ENCODE data around the gene KCNQ2. TPM values are rescaled to one million over a fixed set of nuclear protein-coding genes. Genes with fewer than 3 reads are reported as not detected.

The KCNQ2 gene
- total RNA-seq, 1 donor from 2014 or later, result 11.5 TPM

- no peak for TF ChIP-seq CTCF (IDR thresholded peaks at IDR 0.05; ENCODE audit: insufficient read depth, low read depth, low read length)
- no peak for TF ChIP-seq EZH2 (IDR thresholded peaks at IDR 0.05; ENCODE audit: insufficient read depth, low read length)
- no peaks in the 10 kb centered on the region for H3K9me3 Mint-ChIP-seq (ENCODE audit: unreplicated experiment)
- FAIRE-seq, result no peak
- H3K27me3 Mint-ChIP-seq (ENCODE audit: low read depth, unreplicated experiment), result peaks cover 29% of the 10 kb centered on the region
- no peak overlapping the region for H3K9ac ChIP-seq (ENCODE audit: low read length)
- no peak overlapping the region for H3K4me3 ChIP-seq (ENCODE audit: insufficient read depth, low read depth, low read length)
- no peaks in the 10 kb centered on the region for H3K36me3 Mint-ChIP-seq (ENCODE audit: low read depth, unreplicated experiment)
- no peaks in the 10 kb centered on the region for H3K27me3 ChIP-seq (ENCODE audit: insufficient read depth, low read length)
- H3K4me1 Mint-ChIP-seq (ENCODE audit: low read depth, unreplicated experiment), result no peaks in the 10 kb centered on the region
- no peaks in the 10 kb centered on the region for H4K20me1 ChIP-seq (ENCODE audit: insufficient read depth, low read length)
- H3K27ac ChIP-seq (ENCODE audit: low read depth, low read length), result no peak overlapping the region
- H3K27ac Mint-ChIP-seq (ENCODE audit: unreplicated experiment), result no peak overlapping the region
- no peak overlapping the region for H3K4me3 Mint-ChIP-seq (ENCODE audit: unreplicated experiment)
- no peaks in the 10 kb centered on the region for H3K79me2 ChIP-seq (ENCODE audit: insufficient read depth, low read length)
- no peak overlapping the region for H2AFZ ChIP-seq (ENCODE audit: low read depth, low read length)
- no peak overlapping the region for H3K4me2 ChIP-seq (ENCODE audit: low read length)
- H3K36me3 ChIP-seq (ENCODE audit: insufficient read depth, low read length), result no peaks in the 10 kb centered on the region
- no peaks in the 10 kb centered on the region for H3K4me1 ChIP-seq (ENCODE audit: insufficient read depth, low read length)
- DNase-seq (ENCODE audit: low read depth), result no peak
- no peaks in the 10 kb centered on the region for H3K9me3 ChIP-seq (ENCODE audit: insufficient read depth, low read depth, low read length)
Observed at GRCh38 chr20:63402860-63403220, 69.6 kb downstream of the KCNQ2 start.

GRCh38 chr20:63402181-63402859, 70.1 kb downstream of the KCNQ2 start:
- no peak for TF ChIP-seq CTCF (IDR thresholded peaks at IDR 0.05; ENCODE audit: insufficient read depth, low read depth, low read length)
- no peak for TF ChIP-seq EZH2 (IDR thresholded peaks at IDR 0.05; ENCODE audit: insufficient read depth, low read length)
- Histone ChIP-seq H3K4me3 (ENCODE audit: insufficient read depth, low read depth, low read length) (no peak overlapping the region), H4K20me1 (ENCODE audit: insufficient read depth, low read length) (no peaks in the 10 kb centered on the region), H3K36me3 (ENCODE audit: insufficient read depth, low read length) (no peaks in the 10 kb centered on the region), H3K4me2 (ENCODE audit: low read length) (no peak overlapping the region), H2AFZ (ENCODE audit: low read depth, low read length) (no peak overlapping the region), H3K4me1 (ENCODE audit: insufficient read depth, low read length) (no peaks in the 10 kb centered on the region), H3K79me2 (ENCODE audit: insufficient read depth, low read length) (no peaks in the 10 kb centered on the region), H3K27me3 (ENCODE audit: insufficient read depth, low read length) (no peaks in the 10 kb centered on the region), H3K27ac (ENCODE audit: low read depth, low read length) (no peak overlapping the region), H3K9me3 (ENCODE audit: insufficient read depth, low read depth, low read length) (no peaks in the 10 kb centered on the region), H3K9ac (ENCODE audit: low read length) (no peak overlapping the region)
- Mint-ChIP-seq H3K4me1 (ENCODE audit: low read depth, unreplicated experiment) (no peaks in the 10 kb centered on the region), H3K4me3 (ENCODE audit: unreplicated experiment) (no peak overlapping the region), H3K36me3 (ENCODE audit: low read depth, unreplicated experiment) (no peaks in the 10 kb centered on the region), H3K9me3 (ENCODE audit: unreplicated experiment) (no peaks in the 10 kb centered on the region), H3K27ac (ENCODE audit: unreplicated experiment) (no peak overlapping the region), H3K27me3 (ENCODE audit: low read depth, unreplicated experiment) (peaks cover 29% of the 10 kb centered on the region)
- DNase-seq (ENCODE audit: low read depth) (no peak), FAIRE-seq (no peak)

- Histone ChIP-seq H3K9me3 (ENCODE audit: insufficient read depth, low read depth, low read length) (no peaks in the 10 kb centered on the region), H3K27me3 (ENCODE audit: insufficient read depth, low read length) (no peaks in the 10 kb centered on the region), H3K4me1 (ENCODE audit: insufficient read depth, low read length) (no peaks in the 10 kb centered on the region), H3K4me3 (ENCODE audit: insufficient read depth, low read depth, low read length) (no peak overlapping the region), H2AFZ (ENCODE audit: low read depth, low read length) (no peak overlapping the region), H4K20me1 (ENCODE audit: insufficient read depth, low read length) (no peaks in the 10 kb centered on the region), H3K4me2 (ENCODE audit: low read length) (no peak overlapping the region), H3K36me3 (ENCODE audit: insufficient read depth, low read length) (no peaks in the 10 kb centered on the region), H3K27ac (ENCODE audit: low read depth, low read length) (no peak overlapping the region), H3K9ac (ENCODE audit: low read length) (no peak overlapping the region), H3K79me2 (ENCODE audit: insufficient read depth, low read length) (no peaks in the 10 kb centered on the region)
- Mint-ChIP-seq H3K4me3 (ENCODE audit: unreplicated experiment) (no peak overlapping the region), H3K27me3 (ENCODE audit: low read depth, unreplicated experiment) (peaks cover 33% of the 10 kb centered on the region), H3K36me3 (ENCODE audit: low read depth, unreplicated experiment) (no peaks in the 10 kb centered on the region), H3K4me1 (ENCODE audit: low read depth, unreplicated experiment) (no peaks in the 10 kb centered on the region), H3K9me3 (ENCODE audit: unreplicated experiment) (no peaks in the 10 kb centered on the region), H3K27ac (ENCODE audit: unreplicated experiment) (no peak overlapping the region)
- TF ChIP-seq CTCF (IDR thresholded peaks at IDR 0.05; ENCODE audit: insufficient read depth, low read depth, low read length) (no peak), EZH2 (IDR thresholded peaks at IDR 0.05; ENCODE audit: insufficient read depth, low read length) (no peak)
- no peak for FAIRE-seq
- DNase-seq (ENCODE audit: low read depth), result no peak
Observed at GRCh38 chr20:63401384-63402110, 70.9 kb downstream of the KCNQ2 start.
